Adrenal gland (tissue), 12 donors: ENCODE data around the gene CBY2. TPM values are rescaled to one million over a fixed set of nuclear protein-coding genes. Genes with fewer than 3 reads are reported as not detected.

ENCODE experiments used
- DNase-seq, 7 donors: peaks; one replicate each; pipeline ENCODE4 v3.0.0-alpha.2; 2019 to 2020
- H3K27ac ChIP-seq, 5 donors: fragments of 200-600 bp; sonication (generic) in 4 of 5; 1 replicate in 3 of 5; 2 replicates in 2 of 5; pipeline versions ENCODE4 v1.5.1 to v1.8.0; 2016 to 2020; ENCODE audit warnings: mild to moderate bottlenecking in 1 of 5
- H3K27me3 ChIP-seq: fragments of 200-600 bp; 2 replicates; pipeline ENCODE4 v1.8.0; 2021
- H3K36me3 ChIP-seq, 2 donors: fragments of 200-600 bp; replicated peaks in 1 of 2; 1 replicate in 1 of 2; 2 replicates in 1 of 2; pipeline versions ENCODE4 v1.5.1 to v1.8.0; 2018 to 2022
- H3K4me1 ChIP-seq, 2 donors: fragments of 200-600 bp; replicated peaks in 1 of 2; 1 replicate in 1 of 2; 2 replicates in 1 of 2; pipeline versions ENCODE4 v1.5.1 to v1.8.0; 2018 to 2021
- H3K4me3 ChIP-seq, 4 donors: fragments of 200-600 bp; sonication (generic) in 3 of 4; one replicate each; pipeline ENCODE4 v1.5.1; 2016 to 2018
- H3K9me3 ChIP-seq, 3 donors: fragments of 200-600 bp; sonication (generic) in 1 of 3; replicated peaks in 1 of 3; 1 replicate in 2 of 3; 2 replicates in 1 of 3; pipeline versions ENCODE4 v1.5.1 to v1.8.0; 2016 to 2021
- CTCF ChIP-seq, 6 experiments: fragments of 450-650 bp in 4 of 6; fragments of 200-600 bp in 2 of 6; sonication (generic) in 1 of 6; IDR thresholded peaks; 1 replicate in 5 of 6; 2 replicates in 1 of 6; pipeline versions ENCODE4 v1.5.1 to v1.8.0; 2016 to 2021; ENCODE audit warnings: antibody characterized with exemption in 6 of 6, mild to moderate bottlenecking in 2 of 6, moderate library complexity in 1 of 6
- POLR2A ChIP-seq, 2 donors: fragments of 450-650 bp; IDR thresholded peaks; one replicate each; pipeline ENCODE4 v1.6.1; 2017; ENCODE audit warnings: antibody characterized with exemption in 2 of 2, mild to moderate bottlenecking in 2 of 2, moderate library complexity in 1 of 2
- WGBS, 4 donors: extraction: QIAGEN DNeasy Blood & Tissue Kit in 2 of 4; methylation state at CpG; one replicate each; pipeline versions ENCODE4 v1.1.5 to v1.1.7; 2013 to 2017; 5-methylcytosine and 5-hydroxymethylcytosine counted together
- intact Hi-C, 2 donors: fragments of 100-400 bp; cut with DNase I; formaldehyde crosslinking; loops; one replicate each; pipeline versions ENCODE4 v1.14.1 to v1.15.0; 2022 to 2023
- polyA plus RNA-seq, 3 donors: library from polyadenylated mRNA; stranded (reverse); fragments of 200-250 nt in 2 of 3; fragments of 350-450 nt in 1 of 3; fragmentation: Illumina TruSeq in 1 of 3; extraction: RNeasy Lipid Tissue Mini Kit (QIAGEN cat#74804) in 1 of 3; gene quantifications; one replicate each; pipeline ENCODE4 v1.2.3, GENCODE V29; 2013 to 2014
- total RNA-seq, 9 donors: library from RNA; depleted of rRNA in 4 of 9; stranded (reverse); fragments of >200 nt in 4 of 9; fragments of 120-200 nt in 1 of 9; fragmentation: NEBNext Ultra II Directional in 1 of 9; extraction: Animal tissue kit (Norgen Biotek cat#: 25700) in 1 of 9; gene quantifications; one replicate each; pipeline versions ENCODE4 v1.1.0 to v1.2.4, GENCODE V29; 2013 to 2023
- donor health status: healthy with polysubstance abuse.
- donor health status: Bipolar disorder and iron deficiency.
- donor health status: DM: yes; HTN: yes; CAD: no.
- donor health status: DM: no; HTN: no; CAD: no.
- donor health status: DM: no; HTN: no; CAD: no.
- donor health status: DM: yes; HTN: yes; CAD: no.

Gene CBY2
- total and polyA plus RNA-seq, 12 donors = not detected

- Histone ChIP-seq H3K4me1 (no peaks in the 10 kb centered on the region), H3K27me3 (no peaks in the 10 kb centered on the region), H3K9me3 (no peaks in the 10 kb centered on the region), H3K36me3 (no peaks in the 10 kb centered on the region), H3K4me3 (no peak overlapping the region), H3K27ac (no peak overlapping the region)
- TF ChIP-seq POLR2A (IDR thresholded peaks at IDR 0.05) = no peak
- no peak for TF ChIP-seq CTCF (IDR thresholded peaks at IDR 0.05)
- intact Hi-C loops = no loop called here
- 75 to 82% (median 77%) methylated on average over 4 of the region's 4 CpGs for WGBS, 4 donors
- DNase-seq = no peak
Measured at GRCh38 chr13:45688577-45688976, 13.5 kb upstream of the CBY2 start.

- 32 to 47% (median 41%) methylated on average over 2 of the region's 2 CpGs for WGBS, 4 donors
- no peaks in the 10 kb centered on the region for H3K36me3 ChIP-seq
- no peak overlapping the region for H3K4me3 ChIP-seq
- no peak for TF ChIP-seq POLR2A (IDR thresholded peaks at IDR 0.05)
- TF ChIP-seq CTCF (IDR thresholded peaks at IDR 0.05) = no peak
- intact Hi-C loops = no loop called here
- no peaks in the 10 kb centered on the region for H3K27me3 ChIP-seq
- no peaks in the 10 kb centered on the region for H3K9me3 ChIP-seq
- no peak overlapping the region for H3K27ac ChIP-seq
- no peak for DNase-seq
- no peaks in the 10 kb centered on the region for H3K4me1 ChIP-seq
Measured at GRCh38 chr13:45690636-45691035, 11.5 kb upstream of the CBY2 start.

- Histone ChIP-seq H3K36me3 (no peaks in the 10 kb centered on the region), H3K27me3 (no peaks in the 10 kb centered on the region), H3K9me3 (no peaks in the 10 kb centered on the region), H3K27ac (no peak overlapping the region), H3K4me3 (no peak overlapping the region), H3K4me1 (no peaks in the 10 kb centered on the region)
- no peak for DNase-seq
- whole genome bisulfite sequencing, 4 donors = 80 to 86% (median 81%) methylated on average over 4 of the region's 4 CpGs
- intact Hi-C loops = no loop called here
- TF ChIP-seq CTCF (IDR thresholded peaks at IDR 0.05) = no peak
- no peak for TF ChIP-seq POLR2A (IDR thresholded peaks at IDR 0.05)
Measured at GRCh38 chr13:45691251-45691650, 10.9 kb upstream of the CBY2 start.

- H3K9me3 ChIP-seq = no peaks in the 10 kb centered on the region
- no peak overlapping the region for H3K27ac ChIP-seq
- no peak overlapping the region for H3K4me3 ChIP-seq
- WGBS, 4 donors = 21 to 40% (median 30%) methylated on average over 1 of the region's 1 CpG
- intact Hi-C loops = no loop called here
- TF ChIP-seq CTCF (IDR thresholded peaks at IDR 0.05) (no peak), POLR2A (IDR thresholded peaks at IDR 0.05) (no peak)
- DNase-seq = no peak
- no peaks in the 10 kb centered on the region for H3K4me1 ChIP-seq
- no peaks in the 10 kb centered on the region for H3K36me3 ChIP-seq
- H3K27me3 ChIP-seq = no peaks in the 10 kb centered on the region
Measured at GRCh38 chr13:45691667-45692066, 10.5 kb upstream of the CBY2 start.
